OCI-LY7 (cell line): ENCODE measurements around the gene PABPC1L.

ENCODE experiments used
- CTCF ChIP-seq: fragments of 200-600 bp; sonication (generic); conservative IDR thresholded peaks from 2 replicates; pipeline ENCODE4 v1.5.1; 2014; ENCODE audit warnings: mild to moderate bottlenecking, antibody characterized with exemption, low read length, moderate library complexity, mixed read lengths
- EZH2phosphoT487 ChIP-seq: fragments of 200-600 bp; sonication (generic); IDR thresholded peaks from 2 replicates; pipeline ENCODE4 v1.6.1; 2018; ENCODE audit warnings: low read depth, borderline replicate concordance, mild to moderate bottlenecking, mixed run types, antibody characterized with exemption, low read length, moderate library complexity, mixed read lengths

- no peak for TF ChIP-seq CTCF
- TF ChIP-seq EZH2phosphoT487: no peak
Measured at GRCh38 chr20:44931911-44932310, 22.1 kb downstream of the PABPC1L start.
